ENCODE measurements around the gene HIF1AN.
"Not testable (repeated sequence)": the region's sequence is repeated elsewhere in the genome, so short reads cannot be mapped to it uniquely, and the experiment has no call there.

Gene HIF1AN

DNA sequence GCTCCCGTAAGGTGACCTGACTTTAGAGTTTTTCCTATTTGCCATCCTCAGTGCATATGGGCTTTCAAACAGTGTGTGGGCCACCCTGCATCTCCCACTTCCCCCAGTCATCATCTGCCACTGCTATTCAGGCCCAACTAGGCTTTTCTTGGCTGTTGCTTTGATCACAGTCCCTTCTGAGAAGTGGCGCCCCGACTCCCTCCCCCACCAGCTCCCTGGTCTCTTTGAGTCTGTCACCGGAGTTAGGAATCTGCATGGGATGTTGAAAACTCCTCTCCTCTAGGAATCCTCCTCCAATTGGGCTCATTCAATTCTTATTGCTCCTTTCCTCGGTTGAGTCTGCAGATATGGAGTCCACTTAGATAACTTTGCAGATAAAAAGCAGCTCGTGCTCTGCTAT lies 32.1 kb downstream of the HIF1AN start:
- DNase-seq: no peak

DNA sequence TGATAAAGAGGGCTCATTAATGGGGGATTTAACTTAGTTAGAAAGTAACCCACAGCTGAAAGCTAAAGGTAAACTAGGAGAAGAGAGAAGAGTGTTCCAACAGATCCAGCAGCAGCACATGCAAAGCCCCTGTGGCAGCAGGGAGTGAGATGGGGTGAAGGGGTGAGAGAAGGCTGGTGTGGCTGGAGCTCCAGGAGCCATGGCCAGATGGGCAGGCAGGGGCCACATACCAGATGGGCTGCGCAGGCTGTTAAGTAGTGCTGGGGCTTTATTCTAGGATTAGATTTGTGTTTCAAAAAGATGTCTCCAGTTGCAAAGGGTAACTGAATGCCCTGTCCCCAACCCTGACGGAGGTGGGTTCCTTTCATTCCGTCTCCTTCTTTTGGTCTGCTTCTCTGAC lies 33.2 kb downstream of the HIF1AN start:
- DNase-seq: no peak

DNA sequence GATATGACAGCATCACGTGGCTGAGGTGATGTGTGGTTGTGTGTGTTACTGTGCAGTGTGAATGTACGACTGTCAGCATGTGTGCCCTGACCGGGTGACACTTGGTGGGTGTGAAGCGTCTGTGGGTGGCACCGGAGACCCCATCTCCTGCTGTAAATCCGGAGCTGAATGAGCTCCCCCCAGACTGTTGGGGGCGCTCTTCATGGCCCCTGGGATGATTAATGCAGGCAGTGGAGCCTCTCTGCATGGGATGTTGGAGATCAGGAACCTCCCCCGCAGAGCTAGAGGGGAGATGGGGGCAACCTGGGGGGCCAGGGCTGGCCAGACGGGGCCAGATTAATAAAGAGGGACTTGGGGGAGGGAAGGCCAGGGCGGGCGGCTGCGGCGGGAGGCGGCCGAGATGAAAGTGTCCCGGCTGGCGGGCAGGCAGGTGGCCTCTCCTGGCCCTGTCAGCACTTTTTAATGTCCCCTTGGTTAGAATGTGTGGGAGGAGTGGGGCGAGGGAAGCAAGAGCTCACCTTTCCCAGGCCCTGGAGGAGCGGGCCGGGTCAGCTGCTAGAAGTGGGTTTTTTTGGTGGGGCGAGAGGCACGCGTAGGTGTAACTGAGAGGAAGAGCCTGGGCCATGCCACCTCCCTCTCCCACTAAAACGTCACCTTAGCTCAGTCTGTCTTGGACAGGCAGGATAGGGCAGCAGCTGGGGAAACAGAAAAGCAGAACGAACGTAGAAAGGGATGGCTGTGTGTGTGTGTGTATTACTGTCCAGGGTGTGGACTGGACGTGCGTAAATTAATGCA lies 34.1 kb downstream of the HIF1AN start:
- DNase-seq: no peak

DNA sequence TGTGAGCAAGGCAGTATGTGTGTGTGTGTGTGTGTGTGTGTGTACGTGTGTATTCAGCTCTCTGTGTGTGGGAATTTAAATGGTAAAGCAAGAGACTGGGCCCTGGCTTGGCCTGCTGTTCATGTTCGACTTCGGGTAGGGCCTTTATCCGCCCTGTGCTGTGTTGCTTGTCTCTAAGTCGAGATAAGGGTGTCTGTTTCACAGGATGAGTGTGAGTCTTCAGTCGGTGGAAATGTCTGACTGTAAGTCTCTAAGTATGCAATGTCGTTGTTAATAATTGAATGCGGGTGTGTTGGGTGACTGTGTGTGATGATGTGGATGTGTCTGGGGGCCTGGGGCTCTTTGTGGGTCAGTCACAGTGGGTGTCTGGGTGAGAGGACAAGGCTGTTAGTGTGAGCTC lies 34.8 kb downstream of the HIF1AN start:
- DNase-seq: no peak

DNA sequence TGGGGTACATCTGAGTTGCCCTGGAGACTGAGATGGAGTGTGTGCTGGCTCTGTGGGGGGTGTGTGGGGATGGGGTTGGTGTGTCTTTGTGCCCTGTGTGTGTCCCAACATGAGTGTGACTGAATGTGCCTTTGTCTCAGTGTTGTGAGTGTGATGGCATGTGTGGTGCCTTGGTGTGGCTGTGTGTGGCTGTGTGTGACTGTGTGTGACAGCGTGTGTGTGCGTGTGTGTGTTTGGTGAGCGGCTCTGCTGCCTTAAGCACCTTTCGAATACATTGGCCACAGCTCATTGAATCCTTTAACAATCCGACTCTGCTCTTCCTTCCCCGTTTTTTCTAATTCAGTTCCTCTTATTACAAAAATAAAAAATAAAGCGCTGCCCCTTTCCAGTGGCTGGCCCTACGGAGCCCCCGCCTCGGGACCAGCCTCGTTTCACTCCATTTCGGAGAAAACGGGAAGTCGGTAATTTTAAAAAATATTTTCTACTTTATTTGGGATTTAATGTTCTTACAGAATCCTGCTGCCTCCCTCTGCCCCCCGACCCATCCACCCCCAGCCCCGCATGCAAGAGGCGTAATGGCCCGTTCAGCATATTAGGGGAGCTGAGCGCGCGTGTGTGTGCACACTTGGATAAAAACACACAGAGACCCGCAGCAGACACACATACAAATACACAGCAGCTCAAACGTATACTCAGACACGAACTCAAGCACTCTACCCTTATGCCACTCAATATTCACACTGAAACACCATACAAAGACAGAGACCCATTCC lies 35.5 kb downstream of the HIF1AN start:
- DNase-seq: no peak

DNA sequence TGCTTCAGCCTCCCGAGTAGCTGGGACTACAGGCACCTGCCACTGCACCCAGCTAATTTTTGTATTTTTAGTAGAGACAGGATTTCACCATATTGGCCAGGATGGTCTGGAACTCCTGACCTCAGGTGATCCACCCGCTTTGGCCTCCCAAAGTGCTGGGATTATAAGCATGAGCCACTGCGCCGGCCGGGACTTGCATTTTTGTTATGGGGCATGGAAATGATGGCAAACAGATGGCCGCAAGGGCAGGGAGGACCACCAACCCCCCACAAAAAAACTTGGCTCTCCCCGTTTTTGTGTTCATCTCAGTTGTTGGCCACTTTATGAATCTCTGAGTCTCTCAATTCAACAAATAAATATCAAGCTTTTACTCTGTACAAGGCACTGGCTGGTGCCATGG lies 39.4 kb downstream of the HIF1AN start:
- not testable (repeated sequence) for DNase-seq

DNA sequence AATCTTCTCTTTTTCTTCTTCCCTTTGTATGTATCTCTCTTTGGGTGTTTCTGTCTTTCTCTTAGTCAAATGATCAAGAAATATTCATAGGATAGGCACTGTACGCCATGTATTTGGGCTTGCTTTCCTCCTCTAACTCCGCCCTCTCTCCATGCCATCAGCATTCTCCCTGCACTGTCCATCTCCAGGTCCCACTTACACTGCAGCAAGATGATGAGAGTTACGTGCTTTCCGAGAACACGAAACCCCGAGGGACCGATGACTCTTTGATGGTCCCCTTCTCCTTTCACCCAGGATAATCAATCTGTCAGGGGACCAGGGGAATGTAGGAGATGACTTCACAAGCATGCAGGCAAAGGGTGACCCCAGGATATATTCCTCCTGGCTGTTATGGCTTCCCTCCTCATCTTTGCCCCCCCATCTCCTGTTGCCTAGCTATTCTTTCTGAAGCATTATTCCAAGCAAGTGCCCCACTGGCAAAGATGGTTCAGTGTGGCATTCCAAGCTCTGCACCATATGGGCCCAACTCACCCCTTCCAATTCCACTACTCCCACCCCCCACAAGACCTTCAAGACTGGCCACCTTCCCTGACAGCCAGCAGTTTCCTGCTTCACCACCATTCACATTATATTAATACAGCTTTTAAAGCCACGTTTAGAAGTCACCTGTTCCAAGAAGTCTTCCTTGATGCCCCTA lies 40.0 kb downstream of the HIF1AN start:
- no peak for DNase-seq

DNA sequence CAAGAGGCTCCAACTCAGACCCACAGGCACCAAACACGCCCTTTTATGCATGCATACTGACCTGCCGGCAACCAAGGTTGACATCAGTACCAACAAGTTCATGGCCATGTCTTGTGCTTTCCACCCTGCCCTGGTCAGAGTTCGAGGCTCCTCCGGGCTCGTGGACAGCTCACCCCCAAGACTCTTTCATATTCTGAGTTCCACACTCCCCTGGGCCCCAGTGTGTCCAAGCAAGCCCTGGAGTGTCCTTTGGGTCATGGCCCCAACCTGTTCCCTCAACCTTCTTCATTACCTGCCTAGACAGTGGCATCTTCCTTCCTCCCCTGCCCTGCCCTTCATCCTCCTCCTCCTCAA lies 40.5 kb downstream of the HIF1AN start:
- no peak for DNase-seq

DNA sequence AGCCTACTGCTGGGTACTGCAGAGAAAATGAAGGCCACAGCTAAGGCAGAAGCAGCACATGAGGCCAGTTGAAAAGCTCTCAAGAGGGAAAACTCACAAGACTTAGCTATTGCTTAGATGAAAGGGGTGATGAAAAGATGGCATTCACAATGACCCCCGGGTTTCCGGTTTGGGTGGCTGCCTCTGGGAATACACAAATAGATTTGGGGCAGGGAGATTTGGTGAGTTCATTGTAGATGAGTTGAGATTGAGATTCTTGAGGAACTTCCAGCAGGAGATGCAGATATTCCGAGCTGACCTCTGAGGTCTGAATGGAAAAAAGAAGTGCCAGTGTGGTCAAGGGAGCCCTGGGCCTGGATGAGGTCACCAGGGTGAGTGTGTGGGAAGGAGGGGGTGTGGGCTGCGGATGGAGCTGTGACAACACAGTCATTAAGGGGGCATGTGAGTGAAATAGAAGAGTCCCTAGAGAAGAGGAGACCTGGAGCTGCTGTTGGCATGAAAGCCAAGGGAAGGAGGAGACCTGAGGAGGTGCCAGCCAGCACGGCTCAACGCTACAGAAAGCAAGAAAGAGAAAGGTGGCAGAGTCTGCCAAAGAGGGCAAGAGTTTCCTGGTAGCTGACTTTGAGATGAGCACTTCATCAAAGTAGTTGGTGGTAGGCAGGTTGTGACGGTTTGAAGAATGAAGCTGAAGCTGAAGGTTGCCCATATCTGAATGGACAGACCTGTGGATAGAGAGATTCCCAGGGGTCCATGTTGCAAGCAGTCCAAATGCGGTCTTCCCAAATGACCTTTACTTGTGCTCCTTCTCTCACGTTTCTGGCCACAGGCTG lies 43.7 kb downstream of the HIF1AN start:
- no peak for DNase-seq

DNA sequence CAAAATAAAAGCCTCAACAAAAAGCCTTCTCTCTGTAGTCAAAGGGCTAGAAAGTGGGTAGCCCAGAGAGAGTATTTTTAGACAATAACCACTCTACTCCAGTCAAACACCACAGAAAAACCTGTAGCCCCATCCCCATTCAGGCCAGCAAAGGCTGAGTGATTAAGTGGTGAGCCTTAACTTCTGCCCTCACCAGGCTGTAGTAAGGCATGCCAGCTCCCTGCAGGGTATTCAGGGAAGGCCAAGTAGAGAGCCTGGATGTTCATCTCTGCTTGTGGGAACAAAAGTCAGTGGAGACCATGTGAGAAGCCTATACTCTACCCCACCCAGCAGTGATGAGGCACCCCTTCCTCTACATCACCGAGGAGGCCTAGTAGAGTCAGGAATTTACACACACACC lies 51.2 kb downstream of the HIF1AN start:
- no peak for DNase-seq

DNA sequence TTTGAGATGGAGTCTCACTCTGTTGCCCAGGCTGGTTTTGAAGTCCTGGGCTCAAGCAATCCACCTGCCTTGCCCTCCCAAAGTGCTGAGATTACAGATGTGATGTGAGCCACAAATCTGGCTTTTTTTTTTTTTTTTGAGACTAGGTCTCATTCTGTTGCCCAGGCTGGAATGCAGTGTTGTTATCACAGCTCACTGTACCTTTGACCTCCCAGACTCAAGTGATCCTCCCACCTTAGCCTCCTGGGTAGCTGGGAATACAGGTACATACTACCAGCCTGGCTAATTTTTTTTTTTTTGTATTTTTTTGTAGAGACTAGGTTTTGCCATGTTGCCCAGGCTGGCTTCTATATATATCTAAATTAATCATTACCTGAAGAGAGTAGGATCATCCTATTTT lies 62.4 kb downstream of the HIF1AN start:
- DNase-seq: no peak

DNA sequence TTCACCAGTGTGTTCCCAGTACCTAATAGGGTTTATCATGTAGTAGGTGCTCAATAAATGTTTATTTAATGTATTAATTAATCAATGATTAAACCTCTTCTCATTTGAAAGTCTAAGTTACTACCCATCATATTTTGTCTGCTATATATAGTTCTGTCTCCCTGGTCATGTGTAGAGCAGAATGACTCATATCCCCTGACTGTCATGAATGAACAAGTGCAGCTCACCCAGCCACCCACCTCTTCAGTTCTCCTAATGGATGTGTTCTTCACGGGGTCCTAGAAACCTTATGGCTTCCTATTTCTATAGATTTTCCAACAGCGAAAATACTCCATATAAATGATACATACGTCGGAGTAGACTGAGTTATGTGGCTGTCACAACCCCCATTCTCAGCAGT lies 64.5 kb downstream of the HIF1AN start:
- DNase-seq: no peak

DNA sequence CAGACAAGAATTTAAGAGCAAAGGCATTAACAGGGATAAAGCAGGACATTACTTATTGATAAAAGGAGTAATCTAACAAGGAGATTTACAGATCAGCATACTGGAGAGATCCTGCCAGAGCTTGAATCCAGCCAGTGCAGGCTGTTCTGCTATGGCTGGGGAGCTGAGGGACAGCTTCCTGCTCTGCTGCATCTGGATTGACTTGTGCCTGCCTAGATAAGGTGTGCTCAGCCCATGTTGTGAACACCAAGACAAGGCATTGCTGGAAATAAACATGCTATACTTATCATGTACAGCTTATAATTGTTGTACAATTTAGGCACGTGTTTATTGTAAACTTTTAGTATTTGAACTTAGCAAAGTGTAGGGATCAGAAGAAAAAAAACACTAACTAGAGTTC lies 71.7 kb downstream of the HIF1AN start:
- DNase-seq: no peak

All from activated CD8-positive, alpha-beta memory T cell treated with anti-CD3 and anti-CD28 coated beads, Interleukin-2, amount 50 U/mL, for 4 hours (primary cell).